ENCODE measurements around the gene NTM. TPM values are rescaled to one million over a fixed set of nuclear protein-coding genes. Genes with fewer than 3 reads are reported as not detected.

NTM gene
- total and polyA plus RNA-seq, 2 of the 8 experiments (the other 6 are each of a cell fraction or from before 2014, with no cell fraction given), result 13.4 to 20.0 TPM

GRCh38 chr11:131584785-131585592 lies 214.6 kb downstream of the NTM start (continued):
- TF ChIP-seq CHD7 (IDR thresholded peaks at IDR 0.05; ENCODE audit: insufficient replicate concordance, low read length), result no peak
